ENCODE results near the gene PAPPA.

DNA sequence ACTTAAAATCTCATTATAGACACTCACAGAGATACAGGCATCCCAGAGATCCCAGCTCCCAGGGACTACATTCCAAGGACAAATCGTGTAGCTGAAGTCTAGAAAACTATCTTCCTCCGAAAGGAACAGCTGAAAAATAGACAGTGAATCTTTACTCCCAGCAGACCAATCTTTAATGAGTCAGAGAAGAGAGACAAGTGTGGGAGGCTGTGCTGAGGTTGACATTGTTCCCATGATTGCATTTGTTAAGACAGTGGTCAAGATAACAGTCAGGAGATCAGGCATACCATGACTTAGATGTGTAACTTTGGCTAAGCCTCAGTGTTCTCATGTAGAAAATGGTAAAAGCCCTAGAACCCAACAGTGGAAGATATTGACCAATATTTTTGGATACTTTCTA is 120.7 kb downstream of the PAPPA start:
- TF ChIP-seq POLR2A (IDR thresholded peaks at IDR 0.05; ENCODE audit: borderline replicate concordance, extremely low read depth, insufficient read depth, insufficient read length) (no peak), SIN3A (IDR thresholded peaks at IDR 0.05; ENCODE audit: low read depth) (no peak), RAD21 (IDR thresholded peaks at IDR 0.05; ENCODE audit: low read depth) (no peak), YY1 (IDR thresholded peaks at IDR 0.05; ENCODE audit: extremely low read depth, insufficient replicate concordance, low read depth, low read length) (no peak), POLR2AphosphoS5 (IDR thresholded peaks at IDR 0.05; ENCODE audit: low read depth, low read length) (no peak), JUND (IDR thresholded peaks at IDR 0.05) (no peak)
- TF ChIP-seq, protein P1, sequence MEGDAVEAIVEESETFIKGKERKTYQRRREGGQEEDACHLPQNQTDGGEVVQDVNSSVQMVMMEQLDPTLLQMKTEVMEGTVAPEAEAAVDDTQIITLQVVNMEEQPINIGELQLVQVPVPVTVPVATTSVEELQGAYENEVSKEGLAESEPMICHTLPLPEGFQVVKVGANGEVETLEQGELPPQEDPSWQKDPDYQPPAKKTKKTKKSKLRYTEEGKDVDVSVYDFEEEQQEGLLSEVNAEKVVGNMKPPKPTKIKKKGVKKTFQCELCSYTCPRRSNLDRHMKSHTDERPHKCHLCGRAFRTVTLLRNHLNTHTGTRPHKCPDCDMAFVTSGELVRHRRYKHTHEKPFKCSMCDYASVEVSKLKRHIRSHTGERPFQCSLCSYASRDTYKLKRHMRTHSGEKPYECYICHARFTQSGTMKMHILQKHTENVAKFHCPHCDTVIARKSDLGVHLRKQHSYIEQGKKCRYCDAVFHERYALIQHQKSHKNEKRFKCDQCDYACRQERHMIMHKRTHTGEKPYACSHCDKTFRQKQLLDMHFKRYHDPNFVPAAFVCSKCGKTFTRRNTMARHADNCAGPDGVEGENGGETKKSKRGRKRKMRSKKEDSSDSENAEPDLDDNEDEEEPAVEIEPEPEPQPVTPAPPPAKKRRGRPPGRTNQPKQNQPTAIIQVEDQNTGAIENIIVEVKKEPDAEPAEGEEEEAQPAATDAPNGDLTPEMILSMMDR (IDR thresholded peaks at IDR 0.05 in 2 of 3, conservative IDR thresholded peaks at IDR 0.05 in 1 of 3; ENCODE audit: borderline replicate concordance in 1 of 3, insufficient read depth in 1 of 3, low read depth in 2 of 3, low read length in 2 of 3), result no peak
- TF ChIP-seq, protein P2, sequence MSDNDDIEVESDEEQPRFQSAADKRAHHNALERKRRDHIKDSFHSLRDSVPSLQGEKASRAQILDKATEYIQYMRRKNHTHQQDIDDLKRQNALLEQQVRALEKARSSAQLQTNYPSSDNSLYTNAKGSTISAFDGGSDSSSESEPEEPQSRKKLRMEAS (IDR thresholded peaks at IDR 0.05), result no peak
